ENCODE results near the gene IGLL5. TPM values are rescaled to one million over a fixed set of nuclear protein-coding genes. Genes with fewer than 3 reads are reported as not detected.

The IGLL5 gene
- polyA plus RNA-seq, 1 of the 3 experiments (the other 2 are of a cell fraction) = not detected

GRCh38 chr22:22927888-22928665 lies 40.5 kb downstream of the IGLL5 start:
- peaks cover 0 to 4% of the 10 kb centered on the region in 2 experiments; a peak in 1 of 4 replicates for H3K4me1 ChIP-seq (ENCODE audit: control insufficient read depth in 1 of 2, insufficient read depth in 2 of 2, low read depth in 1 of 2, low read length in 1 of 2)
- no peaks in the 10 kb centered on the region for H3K79me2 ChIP-seq (ENCODE audit: insufficient read depth)
- CTCF ChIA-PET = interaction anchor here (5.1 to 7.2 kb wide), 2 partner anchors 14 to 49 kb away, joined by 26 to 36 read pairs; no protein-coding TSS in a partner anchor
- 47% methylated on average over 5 of the region's 7 CpGs for WGBS (ENCODE audit: low lambda C conversion rate)
- H3K27ac ChIP-seq (ENCODE audit: low read depth in 2 of 2, low read length in 1 of 2) = no peak overlapping the region
- H3K36me3 ChIP-seq (replicated peaks in 1 of 2; ENCODE audit: control insufficient read depth in 1 of 2, insufficient read depth in 2 of 2, low read length in 1 of 2) = no peaks in the 10 kb centered on the region
- no peaks in the 10 kb centered on the region for H3F3A ChIP-seq (replicated peaks; ENCODE audit: insufficient read depth)
- no peaks in the 10 kb centered on the region for H4K20me1 ChIP-seq (ENCODE audit: insufficient read depth)
- no peak for DNase-seq
- no peaks in the 10 kb centered on the region for H3K9me3 ChIP-seq
- TF ChIP-seq MEF2A (IDR thresholded peaks at IDR 0.05; ENCODE audit: borderline replicate concordance, low read depth) = no peak
- TF ChIP-seq IRF3 (IDR thresholded peaks at IDR 0.05; ENCODE audit: low read depth, low read length) = no peak
- no peak for TF ChIP-seq ZBTB33 (IDR thresholded peaks at IDR 0.05; ENCODE audit: borderline replicate concordance, low read depth)
- TF ChIP-seq TEAD4 (IDR thresholded peaks at IDR 0.05; ENCODE audit: borderline replicate concordance, insufficient read depth) = no peak
- TF ChIP-seq YY1 (IDR thresholded peaks at IDR 0.05; ENCODE audit: low read depth) = no peak
- TF ChIP-seq MXI1 (IDR thresholded peaks at IDR 0.05; ENCODE audit: low read depth, low read length) = no peak
- TF ChIP-seq TCF12 (IDR thresholded peaks at IDR 0.05) = no peak
- TF ChIP-seq FOSL2 (IDR thresholded peaks at IDR 0.05; ENCODE audit: borderline replicate concordance, low read depth) = no peak
- TF ChIP-seq RFX5 (IDR thresholded peaks at IDR 0.05; ENCODE audit: low read length) = no peak
- TF ChIP-seq GABPA (IDR thresholded peaks at IDR 0.05; ENCODE audit: low read depth) = no peak
- TF ChIP-seq POLR2AphosphoS5 (IDR thresholded peaks at IDR 0.05; ENCODE audit: low read depth, low read length) = no peak
- TF ChIP-seq, protein P1, sequence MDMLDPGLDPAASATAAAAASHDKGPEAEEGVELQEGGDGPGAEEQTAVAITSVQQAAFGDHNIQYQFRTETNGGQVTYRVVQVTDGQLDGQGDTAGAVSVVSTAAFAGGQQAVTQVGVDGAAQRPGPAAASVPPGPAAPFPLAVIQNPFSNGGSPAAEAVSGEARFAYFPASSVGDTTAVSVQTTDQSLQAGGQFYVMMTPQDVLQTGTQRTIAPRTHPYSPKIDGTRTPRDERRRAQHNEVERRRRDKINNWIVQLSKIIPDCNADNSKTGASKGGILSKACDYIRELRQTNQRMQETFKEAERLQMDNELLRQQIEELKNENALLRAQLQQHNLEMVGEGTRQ (IDR thresholded peaks at IDR 0.05; ENCODE audit: borderline replicate concordance, low read depth, low read length) = no peak
- TF ChIP-seq ELF1 (IDR thresholded peaks at IDR 0.05) = no peak
- TF ChIP-seq FOXJ3 (CRISPR knock-in tag; IDR thresholded peaks at IDR 0.05) = no peak
- H3K9ac ChIP-seq = no peak overlapping the region
- no peak overlapping the region for H3K4me3 ChIP-seq (ENCODE audit: low read depth in 2 of 2, low read length in 1 of 2)
- no peak overlapping the region for H3K4me2 ChIP-seq
- no peaks in the 10 kb centered on the region for H3K27me3 ChIP-seq (ENCODE audit: insufficient read depth)
- POLR2A ChIA-PET = no interaction called here
- H2AFZ ChIP-seq (ENCODE audit: low read depth) = no peak overlapping the region
- H3K9me2 ChIP-seq = no peaks in the 10 kb centered on the region

Data from SK-N-SH (cell line).